Cardiac muscle cell (in vitro differentiated cells and primary cell): ENCODE results near the gene MIXL1. TPM values are rescaled to one million over a fixed set of nuclear protein-coding genes. Genes with fewer than 3 reads are reported as not detected.

Experiments used
- DNase-seq, 2 donors: peaks; one replicate each; pipeline versions ENCODE4 v3.0.0 to v3.0.0-alpha.2; 2010 to 2017; ENCODE audit warnings: low read depth in 1 of 2, low spot score in 1 of 2
- H3K27ac ChIP-seq: fragments of 200-600 bp; sonication (generic); 2 replicates; pipeline ENCODE4 v1.5.1; 2016
- H3K27me3 ChIP-seq: fragments of 200-600 bp; sonication (generic); 2 replicates; pipeline ENCODE4 v1.6.0; 2016; ENCODE audit warnings: control low read depth
- H3K36me3 ChIP-seq: fragments of 200-600 bp; sonication (generic); 2 replicates; pipeline ENCODE4 v1.5.1; 2016; ENCODE audit warnings: control low read depth
- H3K4me1 ChIP-seq: fragments of 200-600 bp; sonication (generic); 2 replicates; pipeline ENCODE4 v1.8.1; 2017; ENCODE audit warnings: low read depth, mild to moderate bottlenecking, mixed run types
- H3K4me3 ChIP-seq: fragments of 200-600 bp; sonication (generic); 2 replicates; pipeline ENCODE4 v1.5.1; 2016; ENCODE audit warnings: mild to moderate bottlenecking
- H3K9me3 ChIP-seq: fragments of 200-600 bp; sonication (generic); 2 replicates; pipeline ENCODE4 v1.5.1; 2017; ENCODE audit warnings: low read depth, mild to moderate bottlenecking, control low read depth
- CTCF ChIP-seq: IDR thresholded peaks from 2 replicates; pipeline ENCODE4 v1.5.1; 2012; ENCODE audit warnings: low read depth, mild to moderate bottlenecking, low read length
- polyA plus RNA-seq: library from polyadenylated mRNA; unstranded; fragments of >200 nt; fragmentation: Nextera tagmentation; extraction: Ambion mirVana; gene quantifications from 2 replicates; pipeline ENCODE4 v1.2.1, GENCODE V29; 2016
- total RNA-seq: library from RNA; depleted of rRNA; stranded (reverse); fragments of >200 nt; gene quantifications from 2 replicates; pipeline ENCODE4 v1.2.3, GENCODE V29; 2016

MIXL1 gene
- total and polyA plus RNA-seq, 2 experiments from 2014 or later = 5.4 to 8.0 TPM

GRCh38 chr1:226215239-226215638 is 8.2 kb upstream of the MIXL1 start:
- Histone ChIP-seq H3K27me3 (no peaks in the 10 kb centered on the region), H3K4me3 (no peak overlapping the region), H3K4me1 (peaks cover 7% of the 10 kb centered on the region), H3K36me3 (no peaks in the 10 kb centered on the region), H3K9me3 (no peaks in the 10 kb centered on the region), H3K27ac (no peak overlapping the region)
- no peak for TF ChIP-seq CTCF
- no peak for DNase-seq

GRCh38 chr1:226216056-226216455 is 7.4 kb upstream of the MIXL1 start:
- TF ChIP-seq CTCF = no peak
- no peaks in the 10 kb centered on the region for H3K9me3 ChIP-seq
- H3K27me3 ChIP-seq = no peaks in the 10 kb centered on the region
- DNase-seq = no peak
- H3K4me1 ChIP-seq = peaks cover 14% of the 10 kb centered on the region
- H3K27ac ChIP-seq = no peak overlapping the region
- H3K4me3 ChIP-seq = no peak overlapping the region
- H3K36me3 ChIP-seq = no peaks in the 10 kb centered on the region

GRCh38 chr1:226217273-226217672 is 6.2 kb upstream of the MIXL1 start:
- no peaks in the 10 kb centered on the region for H3K27me3 ChIP-seq
- H3K4me3 ChIP-seq = no peak overlapping the region
- peak overlapping the region; percentile 48 for H3K27ac ChIP-seq
- no peaks in the 10 kb centered on the region for H3K36me3 ChIP-seq
- no peaks in the 10 kb centered on the region for H3K9me3 ChIP-seq
- peaks cover 14% of the 10 kb centered on the region for H3K4me1 ChIP-seq
- peak; percentile 22 to 32 for DNase-seq
- no peak for TF ChIP-seq CTCF

GRCh38 chr1:226220473-226221189 is 2.8 kb upstream of the MIXL1 start:
- Histone ChIP-seq H3K9me3 (no peaks in the 10 kb centered on the region), H3K4me1 (peaks cover 14% of the 10 kb centered on the region), H3K36me3 (no peaks in the 10 kb centered on the region), H3K27me3 (no peaks in the 10 kb centered on the region), H3K27ac (peak overlapping the region; percentile 26), H3K4me3 (no peak overlapping the region)
- peak in 1 of 2 donors; percentile 20 for DNase-seq
- TF ChIP-seq CTCF = no peak

GRCh38 chr1:226222686-226223085 is 778 bp upstream of the MIXL1 start:
- no peaks in the 10 kb centered on the region for H3K27me3 ChIP-seq
- DNase-seq = no peak
- no peaks in the 10 kb centered on the region for H3K9me3 ChIP-seq
- no peak overlapping the region for H3K27ac ChIP-seq
- no peak overlapping the region for H3K4me3 ChIP-seq
- H3K36me3 ChIP-seq = no peaks in the 10 kb centered on the region
- H3K4me1 ChIP-seq = peaks cover 9% of the 10 kb centered on the region
- TF ChIP-seq CTCF = no peak
